Measurements from ENCODE around the gene PITX1.

GRCh38 chr5:135010502-135011354 lies 23.3 kb downstream of the PITX1 start:
- no peak for TF ChIP-seq CTCF (conservative IDR thresholded peaks at IDR 0.05)
- no peak for TF ChIP-seq ZFX (IDR thresholded peaks at IDR 0.05)
